ENCODE data around the gene NUDC. TPM values are rescaled to one million over a fixed set of nuclear protein-coding genes. Genes with fewer than 3 reads are reported as not detected.

NUDC gene
- total RNA-seq, 1 experiment from 2014 or later, result 118 TPM

DNA sequence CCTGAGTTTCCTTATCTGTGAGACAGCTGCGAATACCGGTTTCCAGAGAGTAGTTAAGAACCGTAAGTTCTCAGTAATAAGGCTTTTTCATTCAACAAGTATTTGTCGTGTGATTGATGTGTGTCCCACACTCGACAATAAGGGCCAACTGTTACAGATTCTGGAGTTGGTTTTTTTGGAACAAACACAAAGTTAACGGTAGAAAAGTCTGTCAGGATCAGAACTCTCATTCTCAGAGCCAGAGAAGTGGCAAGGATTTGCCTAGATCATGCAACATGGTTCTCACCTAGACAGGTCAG lies 837 bp downstream of the NUDC start (continued):
- TF ChIP-seq, protein P1, sequence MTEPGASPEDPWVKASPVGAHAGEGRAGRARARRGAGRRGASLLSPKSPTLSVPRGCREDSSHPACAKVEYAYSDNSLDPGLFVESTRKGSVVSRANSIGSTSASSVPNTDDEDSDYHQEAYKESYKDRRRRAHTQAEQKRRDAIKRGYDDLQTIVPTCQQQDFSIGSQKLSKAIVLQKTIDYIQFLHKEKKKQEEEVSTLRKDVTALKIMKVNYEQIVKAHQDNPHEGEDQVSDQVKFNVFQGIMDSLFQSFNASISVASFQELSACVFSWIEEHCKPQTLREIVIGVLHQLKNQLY (CRISPR knock-in tag; IDR thresholded peaks at IDR 0.05), result no peak
- TF ChIP-seq KAT7 (CRISPR knock-in tag; IDR thresholded peaks at IDR 0.05; ENCODE audit: borderline replicate concordance) (no peak), ZNF416 (CRISPR knock-in tag; IDR thresholded peaks at IDR 0.05) (no peak), RORB (CRISPR knock-in tag; IDR thresholded peaks at IDR 0.05) (no peak), ZBTB21 (CRISPR knock-in tag; IDR thresholded peaks at IDR 0.05; ENCODE audit: borderline replicate concordance) (no peak)
- TF ChIP-seq, protein P2, sequence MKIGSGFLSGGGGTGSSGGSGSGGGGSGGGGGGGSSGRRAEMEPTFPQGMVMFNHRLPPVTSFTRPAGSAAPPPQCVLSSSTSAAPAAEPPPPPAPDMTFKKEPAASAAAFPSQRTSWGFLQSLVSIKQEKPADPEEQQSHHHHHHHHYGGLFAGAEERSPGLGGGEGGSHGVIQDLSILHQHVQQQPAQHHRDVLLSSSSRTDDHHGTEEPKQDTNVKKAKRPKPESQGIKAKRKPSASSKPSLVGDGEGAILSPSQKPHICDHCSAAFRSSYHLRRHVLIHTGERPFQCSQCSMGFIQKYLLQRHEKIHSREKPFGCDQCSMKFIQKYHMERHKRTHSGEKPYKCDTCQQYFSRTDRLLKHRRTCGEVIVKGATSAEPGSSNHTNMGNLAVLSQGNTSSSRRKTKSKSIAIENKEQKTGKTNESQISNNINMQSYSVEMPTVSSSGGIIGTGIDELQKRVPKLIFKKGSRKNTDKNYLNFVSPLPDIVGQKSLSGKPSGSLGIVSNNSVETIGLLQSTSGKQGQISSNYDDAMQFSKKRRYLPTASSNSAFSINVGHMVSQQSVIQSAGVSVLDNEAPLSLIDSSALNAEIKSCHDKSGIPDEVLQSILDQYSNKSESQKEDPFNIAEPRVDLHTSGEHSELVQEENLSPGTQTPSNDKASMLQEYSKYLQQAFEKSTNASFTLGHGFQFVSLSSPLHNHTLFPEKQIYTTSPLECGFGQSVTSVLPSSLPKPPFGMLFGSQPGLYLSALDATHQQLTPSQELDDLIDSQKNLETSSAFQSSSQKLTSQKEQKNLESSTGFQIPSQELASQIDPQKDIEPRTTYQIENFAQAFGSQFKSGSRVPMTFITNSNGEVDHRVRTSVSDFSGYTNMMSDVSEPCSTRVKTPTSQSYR (CRISPR knock-in tag; IDR thresholded peaks at IDR 0.05), result no peak
- TF ChIP-seq, protein P3, sequence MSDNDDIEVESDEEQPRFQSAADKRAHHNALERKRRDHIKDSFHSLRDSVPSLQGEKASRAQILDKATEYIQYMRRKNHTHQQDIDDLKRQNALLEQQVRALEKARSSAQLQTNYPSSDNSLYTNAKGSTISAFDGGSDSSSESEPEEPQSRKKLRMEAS (CRISPR knock-in tag; IDR thresholded peaks at IDR 0.05), result no peak

DNA sequence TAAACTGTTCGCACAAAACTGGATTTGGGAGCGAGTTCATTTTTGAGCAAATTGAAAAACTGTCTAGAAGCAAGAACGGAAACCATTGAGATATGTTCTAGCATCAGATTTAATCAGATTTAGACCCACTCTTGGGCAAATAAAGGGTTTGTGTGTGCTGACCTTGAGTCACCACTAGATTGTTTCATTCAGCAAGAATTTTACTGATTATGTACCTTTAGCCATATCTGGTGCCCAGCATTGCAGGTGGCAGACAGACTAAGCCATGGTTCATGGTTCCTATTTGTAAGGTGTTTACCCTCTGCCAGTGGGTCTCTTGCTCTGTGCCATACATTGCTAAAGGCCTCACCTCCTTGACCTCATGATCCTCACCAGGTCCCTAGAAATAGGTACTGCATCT lies 1.4 kb downstream of the NUDC start:
- no peaks in the 10 kb centered on the region for H3K9me3 Mint-ChIP-seq
- H3K27me3 Mint-ChIP-seq (ENCODE audit: low read depth), result no peaks in the 10 kb centered on the region
- H3K36me3 Mint-ChIP-seq, result peaks cover 38% of the 10 kb centered on the region
- H3K4me1 Mint-ChIP-seq, result peaks cover 21% of the 10 kb centered on the region
- H3K27ac Mint-ChIP-seq, result peak overlapping the region; percentile 85
- POLR2A ChIA-PET, result no interaction called here
- no peak for DNase-seq (ENCODE audit: low spot score)
- peak overlapping the region; percentile 90 for H3K4me3 Mint-ChIP-seq
- ATAC-seq, result no peak
- CTCF ChIA-PET, result no interaction called here
- TF ChIP-seq, protein P4, sequence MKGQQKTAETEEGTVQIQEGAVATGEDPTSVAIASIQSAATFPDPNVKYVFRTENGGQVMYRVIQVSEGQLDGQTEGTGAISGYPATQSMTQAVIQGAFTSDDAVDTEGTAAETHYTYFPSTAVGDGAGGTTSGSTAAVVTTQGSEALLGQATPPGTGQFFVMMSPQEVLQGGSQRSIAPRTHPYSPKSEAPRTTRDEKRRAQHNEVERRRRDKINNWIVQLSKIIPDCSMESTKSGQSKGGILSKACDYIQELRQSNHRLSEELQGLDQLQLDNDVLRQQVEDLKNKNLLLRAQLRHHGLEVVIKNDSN (CRISPR knock-in tag; IDR thresholded peaks at IDR 0.05), result no peak
- TF ChIP-seq, protein P1 (CRISPR knock-in tag; IDR thresholded peaks at IDR 0.05), result no peak
- TF ChIP-seq ZNF396 (CRISPR knock-in tag; IDR thresholded peaks at IDR 0.05; ENCODE audit: borderline replicate concordance) (no peak), IRF2 (CRISPR knock-in tag; IDR thresholded peaks at IDR 0.05; ENCODE audit: borderline replicate concordance, low read depth) (no peak), NFYB (CRISPR knock-in tag; conservative IDR thresholded peaks at IDR 0.05; ENCODE audit: low read depth) (no peak), ZNF232 (CRISPR knock-in tag; IDR thresholded peaks at IDR 0.05) (no peak), SMAD4 (CRISPR knock-in tag; IDR thresholded peaks at IDR 0.05) (no peak), NR1H2 (CRISPR knock-in tag; IDR thresholded peaks at IDR 0.05) (no peak), ZNF219 (CRISPR knock-in tag; IDR thresholded peaks at IDR 0.05; ENCODE audit: borderline replicate concordance) (no peak), NR2C2 (CRISPR knock-in tag; IDR thresholded peaks at IDR 0.05) (no peak), CREB1 (CRISPR knock-in tag; IDR thresholded peaks at IDR 0.05) (no peak), RELA (CRISPR knock-in tag; IDR thresholded peaks at IDR 0.05; ENCODE audit: borderline replicate concordance) (no peak)
- TF ChIP-seq, protein P2 (CRISPR knock-in tag; IDR thresholded peaks at IDR 0.05), result no peak
- TF ChIP-seq, protein P5, sequence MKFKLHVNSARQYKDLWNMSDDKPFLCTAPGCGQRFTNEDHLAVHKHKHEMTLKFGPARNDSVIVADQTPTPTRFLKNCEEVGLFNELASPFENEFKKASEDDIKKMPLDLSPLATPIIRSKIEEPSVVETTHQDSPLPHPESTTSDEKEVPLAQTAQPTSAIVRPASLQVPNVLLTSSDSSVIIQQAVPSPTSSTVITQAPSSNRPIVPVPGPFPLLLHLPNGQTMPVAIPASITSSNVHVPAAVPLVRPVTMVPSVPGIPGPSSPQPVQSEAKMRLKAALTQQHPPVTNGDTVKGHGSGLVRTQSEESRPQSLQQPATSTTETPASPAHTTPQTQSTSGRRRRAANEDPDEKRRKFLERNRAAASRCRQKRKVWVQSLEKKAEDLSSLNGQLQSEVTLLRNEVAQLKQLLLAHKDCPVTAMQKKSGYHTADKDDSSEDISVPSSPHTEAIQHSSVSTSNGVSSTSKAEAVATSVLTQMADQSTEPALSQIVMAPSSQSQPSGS (CRISPR knock-in tag; IDR thresholded peaks at IDR 0.05; ENCODE audit: borderline replicate concordance, low read depth), result no peak
- TF ChIP-seq, protein P6, sequence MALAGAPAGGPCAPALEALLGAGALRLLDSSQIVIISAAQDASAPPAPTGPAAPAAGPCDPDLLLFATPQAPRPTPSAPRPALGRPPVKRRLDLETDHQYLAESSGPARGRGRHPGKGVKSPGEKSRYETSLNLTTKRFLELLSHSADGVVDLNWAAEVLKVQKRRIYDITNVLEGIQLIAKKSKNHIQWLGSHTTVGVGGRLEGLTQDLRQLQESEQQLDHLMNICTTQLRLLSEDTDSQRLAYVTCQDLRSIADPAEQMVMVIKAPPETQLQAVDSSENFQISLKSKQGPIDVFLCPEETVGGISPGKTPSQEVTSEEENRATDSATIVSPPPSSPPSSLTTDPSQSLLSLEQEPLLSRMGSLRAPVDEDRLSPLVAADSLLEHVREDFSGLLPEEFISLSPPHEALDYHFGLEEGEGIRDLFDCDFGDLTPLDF (CRISPR knock-in tag; IDR thresholded peaks at IDR 0.05), result no peak
- TF ChIP-seq, protein P7, sequence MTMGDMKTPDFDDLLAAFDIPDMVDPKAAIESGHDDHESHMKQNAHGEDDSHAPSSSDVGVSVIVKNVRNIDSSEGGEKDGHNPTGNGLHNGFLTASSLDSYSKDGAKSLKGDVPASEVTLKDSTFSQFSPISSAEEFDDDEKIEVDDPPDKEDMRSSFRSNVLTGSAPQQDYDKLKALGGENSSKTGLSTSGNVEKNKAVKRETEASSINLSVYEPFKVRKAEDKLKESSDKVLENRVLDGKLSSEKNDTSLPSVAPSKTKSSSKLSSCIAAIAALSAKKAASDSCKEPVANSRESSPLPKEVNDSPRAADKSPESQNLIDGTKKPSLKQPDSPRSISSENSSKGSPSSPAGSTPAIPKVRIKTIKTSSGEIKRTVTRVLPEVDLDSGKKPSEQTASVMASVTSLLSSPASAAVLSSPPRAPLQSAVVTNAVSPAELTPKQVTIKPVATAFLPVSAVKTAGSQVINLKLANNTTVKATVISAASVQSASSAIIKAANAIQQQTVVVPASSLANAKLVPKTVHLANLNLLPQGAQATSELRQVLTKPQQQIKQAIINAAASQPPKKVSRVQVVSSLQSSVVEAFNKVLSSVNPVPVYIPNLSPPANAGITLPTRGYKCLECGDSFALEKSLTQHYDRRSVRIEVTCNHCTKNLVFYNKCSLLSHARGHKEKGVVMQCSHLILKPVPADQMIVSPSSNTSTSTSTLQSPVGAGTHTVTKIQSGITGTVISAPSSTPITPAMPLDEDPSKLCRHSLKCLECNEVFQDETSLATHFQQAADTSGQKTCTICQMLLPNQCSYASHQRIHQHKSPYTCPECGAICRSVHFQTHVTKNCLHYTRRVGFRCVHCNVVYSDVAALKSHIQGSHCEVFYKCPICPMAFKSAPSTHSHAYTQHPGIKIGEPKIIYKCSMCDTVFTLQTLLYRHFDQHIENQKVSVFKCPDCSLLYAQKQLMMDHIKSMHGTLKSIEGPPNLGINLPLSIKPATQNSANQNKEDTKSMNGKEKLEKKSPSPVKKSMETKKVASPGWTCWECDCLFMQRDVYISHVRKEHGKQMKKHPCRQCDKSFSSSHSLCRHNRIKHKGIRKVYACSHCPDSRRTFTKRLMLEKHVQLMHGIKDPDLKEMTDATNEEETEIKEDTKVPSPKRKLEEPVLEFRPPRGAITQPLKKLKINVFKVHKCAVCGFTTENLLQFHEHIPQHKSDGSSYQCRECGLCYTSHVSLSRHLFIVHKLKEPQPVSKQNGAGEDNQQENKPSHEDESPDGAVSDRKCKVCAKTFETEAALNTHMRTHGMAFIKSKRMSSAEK (CRISPR knock-in tag; IDR thresholded peaks at IDR 0.05; ENCODE audit: borderline replicate concordance), result no peak
